Endodermal cell (in vitro differentiated cells): Measurements from ENCODE around the gene VPREB3. TPM values are rescaled to one million over a fixed set of nuclear protein-coding genes. Genes with fewer than 3 reads are reported as not detected.

Experiments used
- DNase-seq: peaks from one replicate; pipeline ENCODE4 v3.0.0-alpha.2; 2017
- H3K27ac ChIP-seq: 2 replicates; pipeline ENCODE4 v1.5.1; 2013; ENCODE audit warnings: mild to moderate bottlenecking, low read depth, low read length, moderate library complexity
- H3K27me3 ChIP-seq: 2 replicates; pipeline ENCODE4 v1.6.1; 2013; ENCODE audit warnings: mild to moderate bottlenecking, low read length, moderate library complexity; ENCODE audit not compliant: insufficient read depth, control insufficient read depth, poor library complexity, severe bottlenecking
- H3K36me3 ChIP-seq: 2 replicates; pipeline ENCODE4 v1.7.0; 2013; ENCODE audit warnings: mild to moderate bottlenecking, low read length, moderate library complexity; ENCODE audit not compliant: control insufficient read depth, insufficient read depth
- H3K4me1 ChIP-seq: one replicate; pipeline ENCODE4 v1.7.0; 2013; ENCODE audit warnings: low read length; ENCODE audit not compliant: control insufficient read depth, insufficient read depth
- H3K4me3 ChIP-seq: 2 replicates; pipeline ENCODE4 v1.5.1; 2013; ENCODE audit warnings: mild to moderate bottlenecking, low read length, moderate library complexity
- H3K9ac ChIP-seq: 2 replicates; pipeline ENCODE4 v1.6.1; 2013; ENCODE audit warnings: mild to moderate bottlenecking, low read length, moderate library complexity; ENCODE audit not compliant: poor library complexity, severe bottlenecking; ENCODE audit errors: extremely low read depth
- H3K9me3 ChIP-seq: 2 replicates; pipeline ENCODE4 v1.6.1; 2013; ENCODE audit warnings: mild to moderate bottlenecking, low read length, moderate library complexity; ENCODE audit not compliant: control insufficient read depth
- H3K27ac Mint-ChIP-seq: 2 replicates; pipeline ENCODE4 v1.8.0; 2020; ENCODE audit warnings: mixed read lengths
- H3K27me3 Mint-ChIP-seq: 2 replicates; pipeline ENCODE4 v1.8.0; 2021; ENCODE audit warnings: mild to moderate bottlenecking, mixed read lengths; ENCODE audit not compliant: insufficient read depth
- H3K36me3 Mint-ChIP-seq: 2 replicates; pipeline ENCODE4 v1.8.0; 2020; ENCODE audit warnings: low read depth, mixed read lengths
- H3K4me1 Mint-ChIP-seq: 2 replicates; pipeline ENCODE4 v1.8.0; 2020; ENCODE audit warnings: mixed read lengths
- H3K4me3 Mint-ChIP-seq: 2 replicates; pipeline ENCODE4 v1.8.0; 2020; ENCODE audit warnings: mild to moderate bottlenecking, moderate library complexity, mixed read lengths
- H3K9me3 Mint-ChIP-seq: 2 replicates; pipeline ENCODE4 v1.8.0; 2020; ENCODE audit warnings: mild to moderate bottlenecking, mixed read lengths
- CTCF ChIP-seq: fragments of 200-600 bp; sonication (generic); conservative IDR thresholded peaks from 2 replicates; pipeline ENCODE4 v1.5.0; 2021; ENCODE audit warnings: antibody characterized with exemption, mild to moderate bottlenecking
- WGBS, 2 experiments: methylation state at CpG; one replicate each; pipeline versions ENCODE4 v1.1.5 to v1.1.7; 2013; ENCODE audit warnings: missing lambda C conversion rate in 2 of 2, mixed read lengths in 1 of 2; ENCODE audit not compliant: insufficient coverage in 1 of 2, insufficient read length in 1 of 2; 5-methylcytosine and 5-hydroxymethylcytosine counted together
- long read RNA-seq, 4 experiments: library from polyadenylated mRNA in 2 of 4; library from RNA in 1 of 4; library from capped mRNA in 1 of 4; stranded (forward) in 3 of 4; unstranded in 1 of 4; transcript quantifications; one replicate each; pipeline ENCODE4 v2.0.0, GENCODE V29; 2020 to 2021; ENCODE audit warnings: inconsistent platforms in 1 of 4
- polyA plus RNA-seq, 2 experiments: library from polyadenylated mRNA; stranded (reverse); fragments of 50-300 nt; gene quantifications; one replicate each; pipeline ENCODE4 v1.2.3, GENCODE V29; 2013
- total RNA-seq, 2 donors: library from RNA; stranded (reverse); fragmentation: NEBNext Ultra II Directional in 1 of 2; extraction: Animal tissue kit (Norgen Biotek cat#: 25700) in 1 of 2; gene quantifications; 2 replicates in 1 of 2; 3 replicates in 1 of 2; pipeline ENCODE4 v1.2.1, GENCODE V29; 2021

VPREB3 gene, protein sequence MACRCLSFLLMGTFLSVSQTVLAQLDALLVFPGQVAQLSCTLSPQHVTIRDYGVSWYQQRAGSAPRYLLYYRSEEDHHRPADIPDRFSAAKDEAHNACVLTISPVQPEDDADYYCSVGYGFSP
- total RNA-seq, result not detected
- not detected for polyA plus RNA-seq (2013, experiment 1 of 2)
- polyA plus RNA-seq (2013, experiment 2 of 2), result not detected
- long read RNA-seq, experiment 1, result 0 reads
- long read RNA-seq, experiment 2, result 0 reads
- long read RNA-seq, experiment 3, result 0 reads
- long read RNA-seq, experiment 4, result 0 reads

DNA sequence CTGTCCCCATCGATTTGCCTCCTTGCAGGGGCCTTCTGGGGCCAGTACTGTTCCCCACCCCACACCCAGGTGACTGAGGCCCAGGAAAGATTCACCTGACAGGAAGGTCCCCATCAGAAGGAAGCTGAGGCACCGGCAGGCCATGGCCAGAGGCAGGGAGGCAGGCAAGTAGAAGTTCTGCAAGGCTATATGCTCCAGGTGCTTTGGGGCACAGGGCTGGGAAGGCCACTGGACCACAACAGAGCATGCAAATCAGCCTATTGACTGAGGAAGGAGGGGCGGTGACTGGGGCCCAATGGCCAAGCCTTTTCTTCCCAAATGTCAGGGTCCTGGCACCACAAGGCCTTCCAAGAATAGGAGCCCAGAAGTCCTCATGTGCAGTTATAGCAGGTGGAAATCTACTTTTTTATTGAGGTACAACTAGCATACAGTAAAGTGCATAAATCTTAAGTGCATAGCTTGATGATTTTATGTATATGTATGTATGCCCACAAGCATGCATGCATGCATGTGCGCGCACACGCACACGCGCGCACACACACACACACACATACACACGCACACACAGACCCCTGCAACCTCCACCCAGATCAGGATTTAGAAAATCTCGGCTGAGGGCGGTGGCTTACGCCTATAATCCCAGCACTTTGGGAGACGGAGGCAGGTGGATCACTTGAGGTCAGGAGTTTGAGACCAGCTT, at the start of gene VPREB3:
Gene VPREB3 (minus strand): TSS at position 206 of the 700 bp plus-strand sequence. CDS start 62 bp downstream, at position 144.
- H3K27ac ChIP-seq, result no peak within 1 kb of the TSS
- WGBS, 2 experiments, result 75 to 85% methylated on average over 2 to 14 of the region's 14 CpGs
- Mint-ChIP-seq H3K36me3 (no peaks in the 10 kb centered on the region), H3K9me3 (no peaks in the 10 kb centered on the region), H3K27me3 (no peaks in the 10 kb centered on the region), H3K27ac (no peak within 1 kb of the TSS), H3K4me1 (peaks cover 13% of the 10 kb centered on the region), H3K4me3 (no peak within 1 kb of the TSS)
- no peaks in the 10 kb centered on the region for H3K9me3 ChIP-seq
- DNase-seq, result no peak
- H3K27me3 ChIP-seq, result no peaks in the 10 kb centered on the region
- H3K36me3 ChIP-seq, result no peaks in the 10 kb centered on the region
- no peak within 1 kb of the TSS for H3K4me3 ChIP-seq
- TF ChIP-seq CTCF, result no peak
- no peaks in the 10 kb centered on the region for H3K4me1 ChIP-seq
- H3K9ac ChIP-seq, result no peak within 1 kb of the TSS

DNA sequence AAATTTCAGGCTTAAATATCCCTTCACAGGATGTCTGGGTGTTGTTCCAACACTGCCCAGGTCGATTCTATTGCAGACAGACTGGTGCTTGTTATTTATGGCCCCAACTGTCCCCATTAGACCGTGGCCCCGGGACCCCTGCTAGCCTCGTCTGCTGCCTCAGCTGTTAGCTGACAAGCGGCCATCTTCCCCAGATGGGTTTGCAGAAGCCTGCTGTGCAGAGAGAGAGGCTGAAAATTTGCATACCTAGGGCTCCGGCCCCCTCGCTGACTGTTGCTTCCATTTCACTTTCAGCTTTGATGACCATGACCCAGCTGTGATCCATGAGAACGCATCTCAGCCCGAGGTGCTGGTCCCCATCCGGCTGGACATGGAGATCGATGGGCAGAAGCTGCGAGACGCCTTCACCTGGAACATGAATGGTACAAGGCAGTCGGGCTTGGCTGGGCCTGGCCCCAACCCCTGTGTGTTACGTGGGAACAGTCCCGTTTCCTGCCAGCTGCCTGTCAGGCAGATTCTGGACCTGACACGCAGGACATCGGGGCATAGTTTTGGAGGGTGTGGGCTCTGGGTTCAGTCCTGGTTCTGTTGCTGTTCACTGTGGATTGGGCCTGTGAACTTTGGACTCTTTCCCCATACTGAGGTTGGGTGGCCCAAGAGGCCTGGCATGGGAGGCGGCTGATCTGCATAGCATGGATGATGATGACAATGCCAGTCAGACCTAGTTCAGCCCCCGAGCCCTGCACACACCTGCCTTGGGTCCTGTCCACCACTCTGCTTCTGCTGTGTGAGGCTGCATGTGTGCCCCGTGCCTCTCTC, 49.0 kb upstream of the VPREB3 start:
- no peaks in the 10 kb centered on the region for H3K4me1 ChIP-seq
- H3K4me3 Mint-ChIP-seq, result no peak overlapping the region
- DNase-seq, result peak; percentile 47
- H3K9me3 Mint-ChIP-seq, result no peaks in the 10 kb centered on the region
- peaks cover 74% of the 10 kb centered on the region for H3K36me3 ChIP-seq
- no peaks in the 10 kb centered on the region for H3K27me3 ChIP-seq
- H3K4me3 ChIP-seq, result no peak overlapping the region
- WGBS, 2 experiments, result 81 to 83% methylated on average over 12 to 21 of the region's 21 CpGs
- no peaks in the 10 kb centered on the region for H3K9me3 ChIP-seq
- no peak for TF ChIP-seq CTCF
- no peak overlapping the region for H3K27ac ChIP-seq
- H3K27ac Mint-ChIP-seq, result peak overlapping the region; percentile 32
- H3K9ac ChIP-seq, result no peak overlapping the region
- no peaks in the 10 kb centered on the region for H3K27me3 Mint-ChIP-seq
- H3K4me1 Mint-ChIP-seq, result peaks cover 20% of the 10 kb centered on the region
- H3K36me3 Mint-ChIP-seq, result peaks cover 82% of the 10 kb centered on the region

DNA sequence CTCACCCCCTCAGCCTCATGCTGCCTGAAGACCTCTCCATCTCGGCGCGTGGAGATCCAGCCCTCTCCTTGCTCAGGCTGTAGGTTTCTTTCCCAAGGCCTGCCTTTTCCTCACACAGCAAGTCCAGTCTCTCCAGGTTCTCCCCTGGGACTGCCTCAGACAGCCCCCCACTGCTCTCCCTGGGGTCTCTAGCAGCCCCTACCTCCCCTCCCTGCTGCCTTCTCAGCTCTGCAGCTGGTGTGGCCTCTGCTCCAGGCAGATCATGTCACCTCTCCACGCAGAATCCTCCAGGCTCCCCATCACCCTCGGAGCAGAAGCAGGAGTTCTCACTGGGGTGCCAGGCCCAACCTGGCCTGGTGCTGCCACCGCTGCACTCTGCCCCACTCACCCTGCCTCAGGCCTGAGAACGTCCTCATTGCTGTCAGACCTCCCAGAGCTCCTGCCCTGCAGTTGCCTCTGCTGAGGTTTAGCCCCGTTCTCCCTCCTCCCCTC, 47.7 kb upstream of the VPREB3 start:
- H3K4me3 Mint-ChIP-seq, result no peak overlapping the region
- no peak overlapping the region for H3K9ac ChIP-seq
- no peak for TF ChIP-seq CTCF
- peak overlapping the region; percentile 53 for H3K27ac Mint-ChIP-seq
- no peaks in the 10 kb centered on the region for H3K27me3 ChIP-seq
- H3K36me3 Mint-ChIP-seq, result peaks cover 86% of the 10 kb centered on the region
- 96 to 97% methylated on average over 7 to 8 of the region's 8 CpGs for WGBS, 2 experiments
- DNase-seq, result peak; percentile 28
- no peak overlapping the region for H3K27ac ChIP-seq
- H3K4me1 ChIP-seq, result no peaks in the 10 kb centered on the region
- H3K9me3 ChIP-seq, result no peaks in the 10 kb centered on the region
- no peaks in the 10 kb centered on the region for H3K27me3 Mint-ChIP-seq
- peaks cover 20% of the 10 kb centered on the region for H3K4me1 Mint-ChIP-seq
- peaks cover 76% of the 10 kb centered on the region for H3K36me3 ChIP-seq
- H3K9me3 Mint-ChIP-seq, result no peaks in the 10 kb centered on the region
- no peak overlapping the region for H3K4me3 ChIP-seq
